Parathyroid adenoma (tissue), 2 donors: ENCODE data around the gene FGGY.

Experiments
- H2AFZ ChIP-seq: fragments of 300-600 bp; sonication (generic); one replicate; pipeline ENCODE4 v1.7.0; 2017; ENCODE audit warnings: antibody characterized with exemption, mild to moderate bottlenecking
- H3K27ac ChIP-seq: fragments of 300-600 bp; sonication (generic); one replicate; pipeline ENCODE4 v1.7.0; 2017
- H3K27me3 ChIP-seq: fragments of 300-600 bp; sonication (generic); one replicate; pipeline ENCODE4 v1.7.0; 2017; ENCODE audit warnings: low read length; ENCODE audit not compliant: control insufficient read depth, insufficient read depth
- H3K36me3 ChIP-seq: fragments of 300-600 bp; sonication (generic); one replicate; pipeline ENCODE4 v1.7.0; 2017; ENCODE audit warnings: low read length; ENCODE audit not compliant: control insufficient read depth, insufficient read depth
- H3K4me1 ChIP-seq: fragments of 300-600 bp; sonication (generic); one replicate; pipeline ENCODE4 v1.7.0; 2017; ENCODE audit warnings: control low read depth
- H3K4me2 ChIP-seq: fragments of 300-600 bp; sonication (generic); one replicate; pipeline ENCODE4 v1.7.0; 2017; ENCODE audit warnings: low read length
- H3K4me3 ChIP-seq: fragments of 300-600 bp; sonication (generic); one replicate; pipeline ENCODE4 v1.7.0; 2017; ENCODE audit warnings: low read depth, low read length
- H3K79me2 ChIP-seq: fragments of 300-600 bp; sonication (generic); one replicate; pipeline ENCODE4 v1.7.0; 2017; ENCODE audit warnings: control low read depth
- H3K9ac ChIP-seq: fragments of 300-600 bp; sonication (generic); one replicate; pipeline ENCODE4 v1.7.0; 2017; ENCODE audit warnings: mild to moderate bottlenecking
- H3K9me3 ChIP-seq: fragments of 300-600 bp; sonication (generic); one replicate; pipeline ENCODE4 v1.7.0; 2017; ENCODE audit warnings: low read length; ENCODE audit not compliant: control insufficient read depth
- TF ChIP-seq, protein P1 (sequence below): fragments of 300-600 bp; sonication (generic); IDR thresholded peaks from one replicate; pipeline ENCODE4 v1.7.0; 2017; ENCODE audit warnings: antibody characterized with exemption, mild to moderate bottlenecking
- donor health status: primary hyperparathyroidism.

FGGY gene

DNA sequence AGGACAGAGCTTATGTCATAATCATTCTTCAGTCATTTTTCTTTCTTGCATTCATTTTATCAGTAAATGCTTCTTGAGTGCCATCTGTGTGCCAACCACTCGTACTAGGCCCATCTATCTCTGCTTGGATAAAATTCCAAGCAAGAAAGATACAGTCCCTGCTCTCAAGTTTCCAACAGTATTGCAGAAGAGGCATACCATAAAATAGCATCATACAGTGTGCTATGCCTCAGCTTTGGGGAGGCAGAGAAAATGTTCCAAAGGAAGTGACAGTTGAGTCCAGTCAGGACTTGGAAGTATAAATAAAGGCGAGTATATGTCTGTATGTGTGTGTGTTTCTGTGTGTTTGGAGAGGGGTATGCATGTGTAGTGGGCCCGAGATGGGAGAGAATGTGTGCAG lies 404.5 kb downstream of the FGGY start:
- H3K4me2 ChIP-seq = no peak overlapping the region
- no peak overlapping the region for H3K27ac ChIP-seq
- H3K27me3 ChIP-seq = no peaks in the 10 kb centered on the region
- TF ChIP-seq, protein P1, sequence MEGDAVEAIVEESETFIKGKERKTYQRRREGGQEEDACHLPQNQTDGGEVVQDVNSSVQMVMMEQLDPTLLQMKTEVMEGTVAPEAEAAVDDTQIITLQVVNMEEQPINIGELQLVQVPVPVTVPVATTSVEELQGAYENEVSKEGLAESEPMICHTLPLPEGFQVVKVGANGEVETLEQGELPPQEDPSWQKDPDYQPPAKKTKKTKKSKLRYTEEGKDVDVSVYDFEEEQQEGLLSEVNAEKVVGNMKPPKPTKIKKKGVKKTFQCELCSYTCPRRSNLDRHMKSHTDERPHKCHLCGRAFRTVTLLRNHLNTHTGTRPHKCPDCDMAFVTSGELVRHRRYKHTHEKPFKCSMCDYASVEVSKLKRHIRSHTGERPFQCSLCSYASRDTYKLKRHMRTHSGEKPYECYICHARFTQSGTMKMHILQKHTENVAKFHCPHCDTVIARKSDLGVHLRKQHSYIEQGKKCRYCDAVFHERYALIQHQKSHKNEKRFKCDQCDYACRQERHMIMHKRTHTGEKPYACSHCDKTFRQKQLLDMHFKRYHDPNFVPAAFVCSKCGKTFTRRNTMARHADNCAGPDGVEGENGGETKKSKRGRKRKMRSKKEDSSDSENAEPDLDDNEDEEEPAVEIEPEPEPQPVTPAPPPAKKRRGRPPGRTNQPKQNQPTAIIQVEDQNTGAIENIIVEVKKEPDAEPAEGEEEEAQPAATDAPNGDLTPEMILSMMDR = no peak
- no peaks in the 10 kb centered on the region for H3K9me3 ChIP-seq
- no peaks in the 10 kb centered on the region for H3K79me2 ChIP-seq
- H3K9ac ChIP-seq = no peak overlapping the region
- H3K4me3 ChIP-seq = no peak overlapping the region
- H3K36me3 ChIP-seq = no peaks in the 10 kb centered on the region
- no peaks in the 10 kb centered on the region for H3K4me1 ChIP-seq
- H2AFZ ChIP-seq = no peak overlapping the region

DNA sequence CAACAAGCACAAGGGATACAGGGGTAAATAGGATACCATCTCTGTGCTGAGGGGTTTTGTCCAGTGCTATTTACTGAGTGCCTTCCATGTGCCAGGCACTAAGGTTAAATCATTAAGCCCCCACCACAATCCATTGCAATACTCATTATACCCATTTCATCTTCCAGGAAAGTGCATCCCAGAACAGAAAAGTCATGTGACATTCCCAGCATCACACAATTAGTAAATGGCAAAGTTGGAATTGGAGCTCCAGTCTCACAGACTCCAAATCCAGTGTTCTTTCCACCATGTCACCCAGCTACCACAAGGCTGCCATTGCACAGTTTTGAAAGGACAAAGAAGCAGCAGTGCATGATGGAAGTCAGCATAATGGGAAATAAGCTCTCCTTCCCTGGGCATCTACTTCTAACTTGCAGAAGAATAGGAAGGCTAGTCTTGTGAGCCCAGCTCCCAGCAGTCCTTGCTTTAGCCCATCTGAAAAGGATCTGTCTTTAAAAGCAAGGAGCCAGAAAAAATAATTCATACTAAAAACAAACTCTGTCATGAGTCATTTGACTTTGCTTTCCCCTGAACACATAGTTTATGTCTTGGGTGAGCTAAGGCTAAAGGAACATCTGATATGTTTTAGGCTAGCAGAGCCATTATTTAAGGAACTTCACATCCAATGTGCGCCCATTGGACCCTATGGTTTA lies 406.5 kb downstream of the FGGY start:
- no peak overlapping the region for H3K4me2 ChIP-seq
- H3K36me3 ChIP-seq = no peaks in the 10 kb centered on the region
- H3K4me3 ChIP-seq = no peak overlapping the region
- no peaks in the 10 kb centered on the region for H3K79me2 ChIP-seq
- no peaks in the 10 kb centered on the region for H3K4me1 ChIP-seq
- TF ChIP-seq, protein P1 = no peak
- H3K27me3 ChIP-seq = no peaks in the 10 kb centered on the region
- no peak overlapping the region for H2AFZ ChIP-seq
- H3K27ac ChIP-seq = no peak overlapping the region
- H3K9ac ChIP-seq = no peak overlapping the region
- no peaks in the 10 kb centered on the region for H3K9me3 ChIP-seq

DNA sequence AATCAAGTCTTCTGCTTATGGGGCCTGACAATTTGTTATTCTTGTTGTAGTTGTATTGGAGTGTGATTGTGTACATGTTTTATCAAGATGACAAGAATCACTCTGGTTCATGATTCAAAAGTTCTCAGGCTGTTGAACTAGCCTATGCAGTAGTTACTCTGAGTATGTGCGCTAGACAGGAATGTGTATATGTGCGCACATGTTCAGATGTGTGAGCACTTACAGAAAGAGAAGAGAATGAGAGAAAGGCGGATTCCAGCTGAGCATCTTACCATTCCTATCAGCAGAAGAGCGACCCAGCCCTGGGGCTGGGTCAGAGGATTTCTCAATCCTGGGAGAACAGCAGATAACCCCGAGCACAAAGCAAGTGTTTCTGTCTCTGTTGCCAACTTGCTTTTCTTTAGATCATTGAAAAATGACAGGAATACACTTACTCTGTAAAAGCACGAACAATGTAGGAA lies 407.1 kb downstream of the FGGY start:
- Histone ChIP-seq H3K4me2 (no peak overlapping the region), H3K27ac (no peak overlapping the region), H3K4me3 (no peak overlapping the region), H3K27me3 (no peaks in the 10 kb centered on the region), H3K9me3 (no peaks in the 10 kb centered on the region), H3K9ac (no peak overlapping the region), H2AFZ (no peak overlapping the region), H3K79me2 (no peaks in the 10 kb centered on the region), H3K4me1 (no peaks in the 10 kb centered on the region), H3K36me3 (no peaks in the 10 kb centered on the region)
- TF ChIP-seq, protein P1 = no peak

DNA sequence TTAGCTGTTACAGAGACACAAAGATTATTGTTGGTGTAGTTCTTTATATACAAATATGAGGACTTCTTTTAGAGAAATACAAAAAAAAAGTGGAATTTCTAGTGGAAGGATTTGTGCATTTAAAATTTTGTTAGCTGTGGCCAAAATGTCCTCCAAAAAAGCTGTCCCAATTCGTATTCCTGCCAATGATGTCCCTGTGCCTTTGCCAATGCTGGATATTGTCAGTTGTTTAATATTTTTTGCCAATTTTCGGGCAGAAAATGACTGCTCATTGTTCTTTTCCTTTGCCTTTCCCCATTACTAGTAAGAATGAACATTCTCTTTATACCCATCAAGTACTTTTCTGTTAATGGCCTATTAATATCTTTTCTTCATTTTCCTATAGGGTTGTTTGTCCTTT lies 407.8 kb downstream of the FGGY start:
- TF ChIP-seq, protein P1 = no peak
- Histone ChIP-seq H3K79me2 (no peaks in the 10 kb centered on the region), H3K9me3 (no peaks in the 10 kb centered on the region), H3K36me3 (no peaks in the 10 kb centered on the region), H3K27me3 (no peaks in the 10 kb centered on the region), H3K4me3 (no peak overlapping the region), H3K9ac (no peak overlapping the region), H3K4me2 (no peak overlapping the region), H3K27ac (no peak overlapping the region), H3K4me1 (no peaks in the 10 kb centered on the region), H2AFZ (no peak overlapping the region)
